Gastrocnemius medialis (tissue), 4 donors: ENCODE measurements around the gene RNF115. TPM values are rescaled to one million over a fixed set of nuclear protein-coding genes. Genes with fewer than 3 reads are reported as not detected.
A peak's percentile ranks its signal among the peaks of the same experiment; 100 is the strongest.
"Not testable (repeated sequence)": the region's sequence is repeated elsewhere in the genome, so short reads cannot be mapped to it uniquely, and the experiment has no call there.

Source experiments
- ATAC-seq, 2 donors: fragments of 150-250 bp; one replicate each; pipeline ENCODE4 v1.9.1; 2016
- DNase-seq, 2 donors: peaks; one replicate each; pipeline ENCODE4 v3.0.0-alpha.2; 2019
- H3K27ac ChIP-seq, 4 donors: fragments of 200-600 bp; sonication (generic); 1 replicate in 1 of 4; 2 replicates in 3 of 4; pipeline ENCODE4 v1.5.1; 2016 to 2018; ENCODE audit warnings: mild to moderate bottlenecking in 2 of 4, moderate library complexity in 1 of 4
- H3K27me3 ChIP-seq, 3 donors: fragments of 200-600 bp; sonication (generic) in 2 of 3; 1 replicate in 1 of 3; 2 replicates in 2 of 3; pipeline versions ENCODE4 v1.5.1 to v1.6.0; 2016 to 2019; ENCODE audit warnings: mild to moderate bottlenecking in 1 of 3, moderate library complexity in 1 of 3
- H3K36me3 ChIP-seq, 2 donors: fragments of 200-600 bp; sonication (generic) in 1 of 2; one replicate each; pipeline ENCODE4 v1.5.1; 2017 to 2018
- H3K4me1 ChIP-seq, 2 donors: fragments of 200-600 bp; sonication (generic) in 1 of 2; one replicate each; pipeline ENCODE4 v1.5.1; 2016 to 2017; ENCODE audit warnings: mild to moderate bottlenecking in 2 of 2
- H3K4me3 ChIP-seq, 4 donors: fragments of 200-600 bp; sonication (generic) in 3 of 4; 1 replicate in 1 of 4; 2 replicates in 3 of 4; pipeline ENCODE4 v1.5.1; 2016 to 2019; ENCODE audit warnings: mild to moderate bottlenecking in 2 of 4
- H3K9me3 ChIP-seq, 3 donors: fragments of 200-600 bp; sonication (generic) in 2 of 3; 1 replicate in 1 of 3; 2 replicates in 2 of 3; pipeline ENCODE4 v1.5.1; 2016 to 2019
- POLR2A ChIP-seq, 2 donors: fragments of 450-650 bp; IDR thresholded peaks; one replicate each; pipeline ENCODE4 v1.6.1; 2017; ENCODE audit warnings: antibody characterized with exemption in 2 of 2, mild to moderate bottlenecking in 2 of 2, moderate library complexity in 2 of 2
- in situ Hi-C, 4 donors: fragments of 200-750 bp; cut with MboI; loops; one replicate each; pipeline versions ENCODE4 v1.15.0 to v1.8.0; 2017; ENCODE audit warnings: low sequenced_read_pairs in 4 of 4
- intact Hi-C: fragments of 100-400 bp; cut with DNase I; formaldehyde crosslinking; loops from one replicate; pipeline ENCODE4 v1.15.1; 2023; ENCODE audit warnings: low total_unique reads
- total RNA-seq, 4 donors: library from RNA; depleted of rRNA; stranded (reverse); fragments of >200 nt; gene quantifications; one replicate each; pipeline versions ENCODE4 v1.1.0 to v1.2.3, GENCODE V29; 2016
- TF ChIP-seq, protein P1 (sequence below), 5 experiments: fragments of 450-650 bp in 3 of 5; fragments of 200-600 bp in 2 of 5; sonication (generic) in 2 of 5; IDR thresholded peaks in 4 of 5; conservative IDR thresholded peaks in 1 of 5; 1 replicate in 4 of 5; 2 replicates in 1 of 5; pipeline ENCODE4 v1.5.1; 2016 to 2019; ENCODE audit warnings: antibody characterized with exemption in 5 of 5, mild to moderate bottlenecking in 3 of 5, moderate library complexity in 3 of 5

The RNF115 gene
- total RNA-seq, 4 donors from 2014 or later: 16.1 to 65.4 (median 37.3) TPM

DNA sequence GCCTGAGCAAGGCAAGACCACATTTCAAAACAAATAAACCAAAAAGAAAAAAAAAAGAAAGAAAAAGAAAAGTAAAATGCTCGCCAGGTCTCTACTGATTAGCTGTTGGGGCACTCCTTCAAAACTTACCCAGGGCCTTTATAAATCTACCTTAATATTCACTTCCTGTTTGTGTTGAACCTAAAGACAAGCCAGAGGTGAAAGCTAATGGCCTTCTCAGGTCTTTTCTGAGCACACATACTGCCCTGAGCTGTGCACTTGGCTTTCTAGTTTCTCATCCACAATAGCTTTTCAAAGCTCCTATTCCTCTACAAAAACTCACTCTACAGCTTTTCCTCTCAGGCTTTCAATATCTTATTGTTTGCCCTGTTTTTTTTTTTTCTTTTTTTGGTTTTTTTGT is 50.5 kb downstream of the RNF115 start:
- Histone ChIP-seq H3K9me3 (no peaks in the 10 kb centered on the region), H3K27me3 (no peaks in the 10 kb centered on the region), H3K27ac (peak overlapping the region; percentile 0 to 65 (median 26)), H3K4me1 (peaks cover 24 to 25% of the 10 kb centered on the region in 2 donors), H3K36me3 (peaks cover 0 to 37% of the 10 kb centered on the region in 2 donors), H3K4me3 (no peak overlapping the region)
- intact Hi-C loops: no loop called here
- in situ Hi-C loops: loop anchor here in 1 of 4 donors (10.0 kb wide), 1 partner anchor 61 kb away; no protein-coding TSS in a partner anchor
- no peak for DNase-seq
- no peak for ATAC-seq
- TF ChIP-seq, protein P1, sequence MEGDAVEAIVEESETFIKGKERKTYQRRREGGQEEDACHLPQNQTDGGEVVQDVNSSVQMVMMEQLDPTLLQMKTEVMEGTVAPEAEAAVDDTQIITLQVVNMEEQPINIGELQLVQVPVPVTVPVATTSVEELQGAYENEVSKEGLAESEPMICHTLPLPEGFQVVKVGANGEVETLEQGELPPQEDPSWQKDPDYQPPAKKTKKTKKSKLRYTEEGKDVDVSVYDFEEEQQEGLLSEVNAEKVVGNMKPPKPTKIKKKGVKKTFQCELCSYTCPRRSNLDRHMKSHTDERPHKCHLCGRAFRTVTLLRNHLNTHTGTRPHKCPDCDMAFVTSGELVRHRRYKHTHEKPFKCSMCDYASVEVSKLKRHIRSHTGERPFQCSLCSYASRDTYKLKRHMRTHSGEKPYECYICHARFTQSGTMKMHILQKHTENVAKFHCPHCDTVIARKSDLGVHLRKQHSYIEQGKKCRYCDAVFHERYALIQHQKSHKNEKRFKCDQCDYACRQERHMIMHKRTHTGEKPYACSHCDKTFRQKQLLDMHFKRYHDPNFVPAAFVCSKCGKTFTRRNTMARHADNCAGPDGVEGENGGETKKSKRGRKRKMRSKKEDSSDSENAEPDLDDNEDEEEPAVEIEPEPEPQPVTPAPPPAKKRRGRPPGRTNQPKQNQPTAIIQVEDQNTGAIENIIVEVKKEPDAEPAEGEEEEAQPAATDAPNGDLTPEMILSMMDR (IDR thresholded peaks at IDR 0.05 in 4 of 5, conservative IDR thresholded peaks at IDR 0.05 in 1 of 5): no peak
- TF ChIP-seq POLR2A (IDR thresholded peaks at IDR 0.05): no peak

DNA sequence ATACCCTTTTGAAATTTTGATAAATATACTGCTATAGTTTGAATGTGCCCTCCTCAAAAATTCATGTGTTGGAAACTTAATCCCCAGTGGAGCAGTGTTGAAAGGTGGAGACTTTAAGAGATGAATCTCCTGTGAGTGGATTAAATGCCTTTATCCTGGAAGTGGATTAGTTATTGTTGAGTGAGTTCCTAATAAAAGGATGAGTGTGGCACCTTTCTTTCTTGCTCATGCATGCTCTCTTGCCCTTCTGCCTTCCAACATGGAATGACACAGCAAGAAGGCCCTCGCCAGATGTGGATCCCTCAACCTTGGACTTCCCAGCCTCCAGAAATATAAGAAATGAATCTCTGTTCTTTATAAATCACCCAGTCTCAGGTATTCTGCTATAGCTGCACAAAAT is 52.8 kb downstream of the RNF115 start:
- TF ChIP-seq, protein P1 (IDR thresholded peaks at IDR 0.05 in 4 of 5, conservative IDR thresholded peaks at IDR 0.05 in 1 of 5): no peak
- TF ChIP-seq POLR2A (IDR thresholded peaks at IDR 0.05): no peak
- in situ Hi-C loops: loop anchor here in 1 of 4 donors (10.0 kb wide), 1 partner anchor 64 kb away; no protein-coding TSS in a partner anchor
- Histone ChIP-seq H3K4me3 (no peak overlapping the region), H3K4me1 (peaks cover 8 to 11% of the 10 kb centered on the region in 2 donors), H3K36me3 (peaks cover 0 to 42% of the 10 kb centered on the region in 2 donors), H3K27me3 (no peaks in the 10 kb centered on the region), H3K27ac (peak overlapping the region; percentile 6 to 65 (median 42)), H3K9me3 (no peaks in the 10 kb centered on the region)
- DNase-seq (no peak), ATAC-seq (no peak)
- intact Hi-C loops: no loop called here

DNA sequence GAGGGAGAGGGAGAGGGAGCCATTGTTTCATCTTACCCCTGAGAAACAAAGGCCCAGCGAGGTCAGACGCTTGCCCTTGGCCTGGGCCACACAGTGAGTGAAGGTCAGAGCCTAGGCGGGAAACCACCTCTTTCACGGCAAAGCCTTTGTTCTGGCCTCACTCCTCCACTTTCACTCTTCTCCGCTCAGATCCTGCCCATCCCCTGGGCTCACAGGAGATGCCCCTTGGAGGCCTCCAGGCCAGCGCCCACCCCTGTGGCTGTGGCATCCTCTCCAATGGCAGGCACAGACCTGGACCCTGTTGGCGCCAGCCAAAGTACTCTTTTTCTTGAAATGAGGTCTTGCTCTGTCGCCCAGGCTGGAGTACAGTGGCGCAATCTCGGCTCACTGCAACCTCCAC is 55.9 kb downstream of the RNF115 start:
- ATAC-seq, DNase-seq, H3K27me3 ChIP-seq, H3K9me3 ChIP-seq, in situ Hi-C loops, H3K4me3 ChIP-seq, intact Hi-C loops: not testable (repeated sequence)
- Histone ChIP-seq H3K27ac (peak overlapping the region in 1 of 4 donors; percentile 65), H3K4me1 (peaks cover 3 to 11% of the 10 kb centered on the region in 2 donors), H3K36me3 (peaks cover 0 to 45% of the 10 kb centered on the region in 2 donors)

DNA sequence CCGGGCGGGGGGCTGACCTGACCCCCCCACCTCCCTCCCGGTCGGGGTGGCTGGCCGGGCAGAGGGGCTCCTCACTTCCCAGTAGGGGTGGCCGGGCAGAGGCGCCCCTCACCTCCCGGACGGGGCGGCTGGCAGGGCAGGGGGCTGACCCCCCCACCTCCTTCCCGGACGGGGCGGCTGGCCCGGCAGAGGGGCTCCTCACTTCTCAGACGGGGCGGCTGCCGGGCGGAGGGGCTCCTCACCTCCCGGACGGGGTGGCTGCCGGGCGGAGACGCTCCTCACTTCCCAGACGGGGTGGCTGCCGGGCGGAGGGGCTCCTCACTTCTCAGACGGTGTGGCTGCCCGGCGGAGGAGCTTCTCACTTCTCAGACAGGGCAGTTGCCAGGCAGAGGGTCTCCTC is 57.0 kb downstream of the RNF115 start:
- DNase-seq, H3K27ac ChIP-seq, ATAC-seq, H3K9me3 ChIP-seq, intact Hi-C loops, H3K4me3 ChIP-seq, H3K27me3 ChIP-seq, in situ Hi-C loops: not testable (repeated sequence)
- Histone ChIP-seq H3K36me3 (peaks cover 0 to 42% of the 10 kb centered on the region in 2 donors), H3K4me1 (peaks cover 3 to 11% of the 10 kb centered on the region in 2 donors)

DNA sequence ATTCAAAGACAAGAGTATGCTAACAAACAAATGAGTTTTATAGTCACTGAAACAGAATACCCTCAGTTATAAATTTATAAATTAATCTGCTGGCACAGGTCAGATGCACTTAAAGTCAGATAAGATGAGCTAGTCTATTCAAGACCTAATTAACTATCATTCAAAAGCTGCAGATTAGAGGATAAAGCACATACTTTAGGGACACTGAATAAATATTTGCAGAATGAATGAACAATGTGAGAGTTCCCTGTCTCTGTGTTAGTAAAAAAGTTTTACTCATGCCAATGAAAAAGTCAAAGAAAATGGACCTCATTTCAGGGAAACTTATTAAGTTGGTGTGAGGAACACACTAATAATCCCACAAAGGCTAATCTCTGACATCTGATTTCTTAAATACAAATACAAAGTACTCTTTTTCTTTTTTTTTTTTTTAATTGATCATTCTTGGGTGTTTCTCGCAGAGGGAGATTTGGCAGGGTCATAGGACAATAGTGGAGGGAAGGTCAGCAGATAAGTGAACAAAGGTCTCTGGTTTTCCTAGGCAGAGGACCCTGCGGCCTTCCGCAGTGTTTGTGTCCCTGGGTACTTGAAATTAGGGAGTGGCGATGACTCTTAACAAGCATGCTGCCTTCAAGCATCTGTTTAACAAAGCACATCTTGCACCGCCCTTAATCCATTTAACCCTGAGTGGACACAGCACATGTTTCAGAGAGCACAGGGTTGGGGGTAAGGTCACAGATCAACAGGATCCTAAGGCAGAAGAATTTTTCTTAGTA is 58.1 kb downstream of the RNF115 start:
- intact Hi-C loops, H3K9me3 ChIP-seq, ATAC-seq, H3K27ac ChIP-seq, in situ Hi-C loops, H3K4me3 ChIP-seq, H3K27me3 ChIP-seq, H3K4me1 ChIP-seq, DNase-seq: not testable (repeated sequence)
- H3K36me3 ChIP-seq: peaks cover 0 to 44% of the 10 kb centered on the region in 2 donors

DNA sequence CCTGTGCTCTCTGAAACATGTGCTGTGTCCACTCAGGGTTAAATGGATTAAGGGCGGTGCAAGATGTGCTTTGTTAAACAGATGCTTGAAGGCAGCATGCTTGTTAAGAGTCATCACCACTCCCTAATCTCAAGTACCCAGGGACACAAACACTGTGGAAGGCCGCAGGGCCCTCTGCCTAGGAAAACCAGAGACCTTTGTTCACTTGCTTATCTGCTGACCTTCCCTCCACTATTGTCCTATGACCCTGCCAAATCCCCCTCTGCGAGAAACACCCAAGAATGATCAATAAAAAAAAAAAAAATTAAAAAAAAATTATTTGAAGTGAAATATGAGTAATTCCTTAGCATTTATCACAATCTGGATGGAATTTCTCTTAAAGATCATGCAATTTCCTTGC is 58.8 kb downstream of the RNF115 start:
- in situ Hi-C loops, intact Hi-C loops, ATAC-seq, H3K27ac ChIP-seq, H3K4me3 ChIP-seq, DNase-seq, H3K4me1 ChIP-seq, H3K9me3 ChIP-seq, H3K27me3 ChIP-seq: not testable (repeated sequence)
- H3K36me3 ChIP-seq: peaks cover 0 to 44% of the 10 kb centered on the region in 2 donors

DNA sequence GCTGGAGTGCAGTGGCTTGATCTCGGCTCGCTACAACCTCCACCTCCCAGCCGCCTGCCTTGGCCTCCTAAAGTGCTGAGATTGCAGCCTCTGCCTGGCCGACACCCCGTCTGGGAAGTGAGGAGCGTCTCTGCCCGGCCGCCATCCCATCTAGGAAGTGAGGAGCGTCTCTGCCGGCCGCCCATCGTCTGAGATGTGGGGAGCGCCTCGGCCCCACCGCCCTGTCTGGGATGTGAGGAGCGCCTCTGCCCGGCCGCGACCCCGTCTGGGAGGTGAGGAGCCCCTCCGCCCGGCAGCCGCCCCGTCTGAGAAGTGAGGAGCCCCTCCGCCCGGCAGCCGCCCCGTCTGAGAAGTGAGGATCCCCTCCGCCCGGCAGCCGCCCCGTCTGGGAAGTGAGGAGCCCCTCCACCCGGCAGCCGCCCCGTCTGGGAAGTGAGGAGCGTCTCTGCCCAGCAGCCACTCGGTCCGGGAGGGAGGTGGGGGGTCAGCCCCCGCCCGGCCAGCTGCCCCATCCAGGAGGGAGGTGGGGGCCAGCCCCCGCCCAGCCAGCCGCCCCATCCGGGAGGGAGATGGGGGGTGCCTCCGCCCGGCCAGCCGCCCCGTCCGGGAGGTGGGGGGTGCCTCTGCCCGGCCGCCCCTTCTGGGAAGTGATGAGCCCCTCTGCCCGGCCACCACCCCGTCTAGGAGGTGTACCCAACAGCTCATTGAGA is 59.5 kb downstream of the RNF115 start:
- DNase-seq, in situ Hi-C loops, H3K27ac ChIP-seq, H3K4me3 ChIP-seq, intact Hi-C loops, H3K9me3 ChIP-seq, H3K4me1 ChIP-seq, ATAC-seq, H3K27me3 ChIP-seq: not testable (repeated sequence)
- H3K36me3 ChIP-seq: peaks cover 0 to 41% of the 10 kb centered on the region in 2 donors

DNA sequence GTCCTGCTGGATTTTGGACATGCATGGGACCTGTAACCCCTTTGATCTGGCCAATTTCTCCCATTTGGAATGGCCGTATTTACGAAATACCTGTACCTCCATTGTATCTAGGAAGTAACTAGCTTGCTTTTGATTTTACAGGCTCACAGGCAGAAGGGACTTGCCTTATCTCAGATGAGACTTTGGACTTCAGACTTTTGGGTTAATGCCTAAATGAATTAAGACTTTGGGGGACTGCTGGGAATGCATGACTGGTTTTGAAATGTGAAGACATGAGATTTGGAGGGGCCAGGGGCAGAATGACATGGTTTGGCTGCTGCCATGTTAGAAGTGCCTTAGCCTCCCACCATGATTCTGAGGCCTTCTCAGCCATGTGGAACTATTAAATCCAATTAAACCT is 61.9 kb downstream of the RNF115 start:
- H3K27me3 ChIP-seq, H3K4me3 ChIP-seq, intact Hi-C loops, H3K9me3 ChIP-seq, H3K27ac ChIP-seq, ATAC-seq, in situ Hi-C loops, DNase-seq, H3K4me1 ChIP-seq: not testable (repeated sequence)
- peaks cover 0 to 46% of the 10 kb centered on the region in 2 donors for H3K36me3 ChIP-seq

DNA sequence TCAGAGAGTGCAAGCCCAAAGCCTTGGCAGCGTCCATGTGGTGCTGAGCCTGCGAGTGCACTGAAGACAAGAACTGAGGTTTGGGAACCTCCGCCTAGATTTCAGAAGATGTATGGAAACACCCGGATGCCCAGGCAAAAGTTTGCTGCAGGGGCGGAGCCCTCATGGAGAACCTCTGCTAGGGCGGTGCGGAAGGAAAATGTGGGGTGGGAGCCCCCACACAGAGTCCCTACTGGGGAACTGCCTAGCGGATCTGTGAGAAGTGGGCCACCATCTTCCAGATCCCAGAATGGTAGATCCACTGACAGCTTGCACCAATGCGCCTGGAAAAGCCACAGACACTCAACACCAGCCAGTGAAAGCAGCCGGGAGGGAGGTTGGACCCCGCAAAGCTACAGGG is 62.4 kb downstream of the RNF115 start:
- peaks cover 0 to 46% of the 10 kb centered on the region in 2 donors for H3K36me3 ChIP-seq
- H3K27ac ChIP-seq, DNase-seq, H3K4me1 ChIP-seq, in situ Hi-C loops, H3K9me3 ChIP-seq, H3K4me3 ChIP-seq, ATAC-seq, H3K27me3 ChIP-seq, intact Hi-C loops: not testable (repeated sequence)
